HG02981 (cell line): ENCODE data around the gene FAM50A.

Experiments used
- ATAC-seq: cut with Tn5 transposase; IDR thresholded peaks from one replicate; pipeline ENCODE4 v1.9.1; 2021; ENCODE audit warnings: mild to moderate bottlenecking, moderate library complexity; ENCODE audit not compliant: unreplicated experiment

Gene FAM50A

DNA sequence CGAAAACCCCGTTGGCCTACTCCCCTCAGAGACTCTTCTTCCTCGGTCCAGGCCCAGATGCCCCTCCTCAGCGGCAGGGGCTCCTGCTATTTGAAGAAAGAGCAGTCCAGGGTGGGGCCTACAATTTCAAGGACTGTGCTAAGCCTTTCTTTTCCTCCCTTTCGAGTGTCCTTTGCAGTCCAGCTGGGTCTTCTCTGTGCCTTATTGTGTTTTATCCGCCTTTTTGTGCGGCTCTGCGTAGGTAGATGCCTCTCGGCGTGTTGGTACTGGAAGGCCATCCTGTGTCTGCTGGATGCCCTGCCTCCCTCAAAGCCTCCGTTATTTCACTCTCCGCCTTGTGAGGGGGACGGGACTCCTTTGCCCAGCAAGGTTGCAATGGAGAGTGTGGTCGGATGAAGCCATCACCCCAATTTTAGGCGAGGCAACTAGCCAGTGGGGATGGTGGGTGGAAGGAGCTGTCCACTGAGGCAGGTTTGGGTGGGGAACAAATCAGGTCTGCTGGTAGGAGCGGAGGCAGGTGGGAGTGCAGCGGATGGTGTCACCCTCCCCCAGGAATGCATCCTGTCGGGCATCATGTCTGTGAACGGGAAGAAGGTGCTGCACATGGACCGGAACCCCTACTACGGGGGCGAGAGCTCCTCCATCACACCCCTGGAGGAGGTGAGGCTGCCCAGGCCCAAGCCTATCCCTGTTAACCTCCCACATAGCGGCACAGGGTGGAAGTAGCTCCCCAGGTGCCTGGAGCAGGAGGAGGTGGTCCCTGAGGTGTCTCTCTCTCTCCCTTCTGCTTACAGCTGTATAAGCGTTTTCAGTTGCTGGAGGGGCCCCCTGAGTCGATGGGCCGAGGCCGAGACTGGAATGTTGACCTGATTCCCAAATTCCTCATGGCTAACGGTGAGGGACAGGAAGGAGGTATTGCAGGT, 5.7 kb upstream of the FAM50A start:
- ATAC-seq = no peak

DNA sequence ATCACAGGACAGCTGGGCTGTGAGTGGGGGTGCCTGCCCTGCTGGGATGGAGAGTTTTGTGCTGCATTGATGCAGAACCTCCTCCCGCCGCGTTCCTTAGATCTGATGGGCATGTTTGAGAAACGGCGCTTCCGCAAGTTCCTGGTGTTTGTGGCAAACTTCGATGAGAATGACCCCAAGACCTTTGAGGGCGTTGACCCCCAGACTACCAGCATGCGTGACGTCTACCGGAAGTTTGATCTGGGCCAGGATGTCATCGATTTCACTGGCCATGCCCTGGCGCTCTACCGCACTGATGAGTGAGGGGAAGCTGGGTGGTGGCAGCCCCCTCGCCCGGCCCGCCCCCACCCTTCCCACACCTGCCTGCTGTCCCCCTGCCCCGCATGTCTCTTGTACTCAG, 4.1 kb upstream of the FAM50A start:
- no peak for ATAC-seq

DNA sequence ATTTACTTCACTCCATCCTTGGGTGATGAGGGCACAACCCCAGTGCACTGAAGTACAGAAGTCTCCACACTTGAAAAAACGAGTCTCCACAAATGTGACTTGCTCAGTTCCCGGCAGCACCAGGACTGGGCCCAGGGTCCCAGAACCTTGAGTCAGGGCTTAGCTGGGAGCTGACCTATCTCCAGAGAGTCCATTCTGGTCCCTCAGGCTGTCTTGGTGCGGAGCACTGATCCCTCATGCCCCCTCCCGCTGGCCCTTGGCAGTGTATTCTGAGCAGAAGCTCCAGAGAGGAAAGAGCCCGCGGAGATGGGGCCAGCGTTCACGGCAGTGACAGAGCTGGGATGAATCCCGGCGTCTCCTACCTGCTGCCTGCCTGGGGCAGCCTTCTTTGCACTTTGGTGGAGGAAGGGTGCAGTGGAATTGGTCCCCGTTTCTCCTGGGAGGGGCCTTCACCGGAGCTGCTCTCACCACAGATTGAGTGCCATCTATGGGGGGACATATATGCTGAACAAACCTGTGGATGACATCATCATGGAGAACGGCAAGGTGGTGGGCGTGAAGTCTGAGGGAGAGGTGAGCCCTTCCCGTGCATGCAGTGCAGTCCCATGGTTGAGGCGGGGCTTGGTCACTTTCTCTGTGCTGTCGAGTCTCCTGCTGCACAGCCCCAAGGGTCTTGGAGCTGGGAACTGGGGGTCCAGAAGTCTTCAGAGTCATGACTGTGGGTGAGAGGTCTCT, 3.2 kb upstream of the FAM50A start:
- ATAC-seq = no peak

DNA sequence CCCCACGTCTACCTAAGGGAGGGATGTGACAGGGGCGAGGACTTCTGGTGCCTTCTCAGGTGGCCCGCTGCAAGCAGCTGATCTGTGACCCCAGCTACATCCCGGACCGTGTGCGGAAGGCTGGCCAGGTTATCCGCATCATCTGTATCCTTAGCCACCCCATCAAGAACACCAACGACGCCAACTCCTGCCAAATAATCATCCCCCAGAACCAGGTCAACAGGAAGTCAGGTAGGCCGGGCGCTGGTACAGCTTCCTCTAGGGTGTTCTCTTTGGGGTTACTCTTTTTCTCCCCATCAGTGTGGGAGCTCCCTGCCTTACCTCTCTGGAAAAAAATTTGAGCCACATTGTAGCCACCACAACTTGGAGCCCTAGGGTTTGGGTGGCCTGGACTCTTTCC, 2.4 kb upstream of the FAM50A start:
- ATAC-seq = no peak

DNA sequence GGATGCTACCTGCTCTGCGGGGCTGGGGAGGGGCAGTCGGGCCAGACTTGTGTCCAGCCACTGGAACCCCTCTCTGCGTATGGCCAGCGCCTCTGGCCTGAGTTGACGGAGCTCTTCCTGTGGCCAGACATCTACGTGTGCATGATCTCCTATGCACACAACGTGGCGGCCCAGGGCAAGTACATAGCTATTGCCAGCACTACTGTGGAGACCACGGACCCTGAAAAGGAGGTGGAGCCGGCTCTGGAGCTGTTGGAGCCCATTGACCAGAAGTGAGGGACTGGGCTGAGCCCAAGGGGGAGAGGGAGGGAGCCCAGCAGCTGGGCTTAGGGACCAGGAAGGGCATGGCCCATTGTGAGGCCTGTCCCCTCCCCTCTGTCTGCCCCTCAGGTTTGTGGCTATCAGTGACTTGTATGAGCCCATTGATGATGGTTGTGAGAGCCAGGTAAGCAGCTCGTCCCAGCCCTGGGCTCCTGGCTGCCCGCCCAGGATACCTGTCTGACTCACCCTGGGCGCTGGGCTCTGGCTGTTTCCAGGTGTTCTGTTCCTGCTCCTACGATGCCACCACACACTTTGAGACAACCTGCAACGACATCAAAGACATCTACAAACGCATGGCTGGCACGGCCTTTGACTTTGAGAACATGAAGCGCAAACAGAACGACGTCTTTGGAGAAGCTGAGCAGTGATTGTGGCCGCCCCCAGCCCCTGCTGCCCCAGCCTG, 1.8 kb upstream of the FAM50A start:
- ATAC-seq = no peak

DNA sequence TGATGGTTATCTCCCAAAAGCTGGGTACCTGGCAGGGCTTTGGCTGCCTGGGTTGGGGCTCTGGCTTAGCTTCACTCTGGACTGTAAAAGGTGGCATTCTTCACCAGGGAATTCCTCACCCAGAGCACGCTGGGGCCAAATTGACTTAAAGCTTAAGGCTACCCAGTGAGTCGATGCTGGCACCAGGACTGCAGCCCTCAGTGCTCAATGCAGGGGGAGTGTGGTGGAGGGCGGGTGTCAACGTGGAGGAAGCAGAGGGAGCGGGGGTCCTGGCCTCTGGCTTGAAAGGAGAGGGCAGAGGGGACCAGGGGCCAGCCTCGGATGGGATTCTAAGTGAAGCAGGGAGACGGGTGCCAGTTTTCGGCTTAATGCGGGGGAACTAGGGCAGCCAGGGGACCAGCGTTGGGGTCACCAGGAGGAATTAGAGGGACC, 446 bp upstream of the FAM50A start:
- no peak for ATAC-seq

DNA sequence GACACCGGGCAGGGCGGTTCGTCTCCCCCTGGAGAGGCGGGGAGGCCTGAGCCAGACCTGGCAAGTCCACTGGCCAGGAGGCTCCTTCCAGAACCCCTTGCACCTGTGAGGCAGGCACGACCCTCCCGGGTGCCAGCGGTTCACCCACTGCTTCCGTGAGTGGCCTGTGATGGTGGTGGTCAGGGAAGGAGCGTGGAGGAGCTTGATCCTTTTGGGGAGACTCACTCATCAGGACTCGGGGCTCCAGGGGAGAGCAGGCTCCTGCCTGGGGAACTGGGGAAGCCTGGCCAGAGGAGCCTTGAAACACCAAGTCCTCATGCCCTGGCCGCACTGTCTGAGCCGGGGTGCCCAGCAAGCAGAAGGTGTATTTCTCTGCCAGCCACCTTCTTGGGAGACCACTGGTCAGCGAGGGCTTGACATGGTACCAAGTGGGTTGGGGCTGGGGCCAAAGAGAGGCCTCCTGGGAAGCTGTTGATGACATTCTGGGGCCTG, 860 bp downstream of the FAM50A start:
- no peak for ATAC-seq

DNA sequence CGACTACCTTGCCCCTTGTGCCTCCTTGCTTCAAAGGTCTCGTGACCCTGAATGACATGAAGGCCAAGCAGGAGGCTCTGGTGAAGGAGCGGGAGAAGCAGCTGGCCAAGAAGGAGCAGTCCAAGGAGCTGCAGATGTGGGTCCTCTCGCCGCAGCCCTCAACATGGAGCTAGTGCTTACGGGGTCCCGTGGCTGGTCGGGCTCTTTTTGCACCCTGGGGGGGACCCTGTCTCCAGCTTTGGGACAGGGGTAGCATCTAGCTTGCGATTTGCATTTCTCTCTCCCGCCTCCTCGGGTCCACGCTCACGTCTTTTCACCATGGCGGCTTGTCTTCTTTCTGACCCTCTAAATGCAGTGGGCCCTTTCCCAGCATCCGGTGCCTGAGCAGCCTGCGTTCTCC, 1.8 kb downstream of the FAM50A start:
- ATAC-seq = no peak

DNA sequence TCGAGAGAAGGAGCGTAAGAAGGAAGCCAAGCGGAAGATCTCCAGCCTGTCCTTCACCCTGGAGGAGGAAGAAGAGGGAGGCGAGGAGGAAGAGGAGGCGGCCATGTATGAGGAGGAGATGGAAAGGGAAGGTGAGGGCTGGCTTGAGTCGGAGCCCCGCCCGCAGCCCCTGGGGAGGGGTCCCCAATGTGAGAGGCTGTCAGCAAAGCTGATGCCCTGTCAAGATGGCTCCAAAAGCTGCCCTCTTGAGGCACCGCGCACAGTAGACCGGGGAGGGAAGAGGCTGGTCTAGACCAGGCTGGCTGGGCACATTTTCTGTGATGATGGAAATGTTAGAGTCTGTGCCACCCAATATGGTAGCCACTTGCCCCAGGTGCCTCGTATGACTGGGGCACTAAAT, 2.5 kb downstream of the FAM50A start:
- no peak for ATAC-seq

DNA sequence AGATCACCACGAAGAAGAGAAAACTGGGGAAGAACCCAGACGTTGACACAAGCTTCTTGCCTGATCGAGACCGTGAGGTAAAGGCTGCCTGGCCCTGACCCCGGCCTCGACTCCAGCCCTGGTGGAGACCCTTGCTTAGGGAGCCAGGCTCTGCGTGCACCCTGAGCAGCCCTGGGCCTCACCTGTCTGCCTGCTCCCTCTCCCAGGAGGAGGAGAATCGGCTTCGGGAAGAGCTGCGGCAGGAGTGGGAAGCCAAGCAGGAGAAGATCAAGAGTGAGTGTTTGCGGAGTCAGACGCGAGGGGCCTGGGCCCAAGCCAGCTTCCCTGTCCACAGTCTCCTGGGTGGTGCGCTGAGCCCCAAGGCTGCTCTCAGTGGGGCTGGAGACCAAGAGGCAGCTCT, 4.5 kb downstream of the FAM50A start:
- ATAC-seq = no peak

DNA sequence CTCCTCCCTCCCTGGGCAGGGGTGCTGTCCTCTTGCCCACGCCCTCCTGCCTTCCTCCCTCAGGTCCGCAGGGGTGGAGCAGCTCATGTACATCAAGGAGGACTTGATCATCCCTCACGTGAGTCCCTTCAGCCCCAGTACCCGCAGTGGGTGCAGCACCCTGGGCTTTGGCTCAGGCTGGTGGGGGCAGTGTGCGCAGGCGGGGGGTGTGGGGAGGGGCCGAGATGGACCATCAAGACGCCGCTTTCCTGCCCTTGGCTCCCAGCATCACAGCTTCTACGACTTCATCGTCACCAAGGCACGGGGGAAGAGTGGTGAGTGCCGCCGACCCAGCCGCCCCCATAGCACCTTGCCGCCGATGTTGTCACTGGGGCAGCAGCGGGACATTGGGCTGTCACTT, 5.7 kb downstream of the FAM50A start:
- ATAC-seq = no peak

DNA sequence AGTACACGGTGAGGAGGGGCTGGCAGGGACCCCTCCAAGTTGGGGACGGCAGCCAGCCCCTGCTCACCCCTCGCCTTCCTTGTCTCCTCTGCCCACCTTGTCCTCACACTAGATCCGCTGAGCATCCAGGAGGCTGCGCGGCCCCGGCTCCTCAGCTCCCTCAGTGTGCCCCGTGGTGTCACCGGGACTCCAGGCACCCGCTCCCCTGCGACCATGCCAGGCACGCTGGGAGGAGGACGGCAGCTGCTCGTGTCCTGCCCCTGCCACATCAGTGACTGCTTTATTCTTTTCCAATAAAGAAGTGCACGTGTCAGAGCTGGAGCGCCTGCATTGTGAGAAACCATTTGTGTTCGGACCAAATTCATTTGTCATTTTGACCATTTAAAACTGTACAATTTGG, 6.4 kb downstream of the FAM50A start:
- ATAC-seq = no peak

DNA sequence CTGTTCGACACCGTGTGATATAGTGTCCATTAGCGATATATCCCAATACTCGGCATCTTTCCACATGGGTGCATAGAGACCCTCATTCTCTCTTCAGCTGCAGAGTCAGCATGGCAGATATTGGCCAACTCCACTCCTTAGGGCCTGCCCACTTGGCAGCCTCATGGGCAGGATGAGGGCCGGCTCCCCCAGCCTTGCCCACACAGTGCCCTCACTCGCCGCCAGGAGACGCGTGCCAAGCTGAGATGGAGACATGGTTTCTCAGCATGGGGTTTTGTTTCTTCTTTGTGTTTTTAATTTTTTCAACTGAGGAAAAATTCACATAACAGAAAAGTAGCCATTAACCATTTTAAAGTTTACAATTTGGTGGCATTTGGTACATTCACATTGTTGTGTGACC, 8.9 kb downstream of the FAM50A start:
- no peak for ATAC-seq

DNA sequence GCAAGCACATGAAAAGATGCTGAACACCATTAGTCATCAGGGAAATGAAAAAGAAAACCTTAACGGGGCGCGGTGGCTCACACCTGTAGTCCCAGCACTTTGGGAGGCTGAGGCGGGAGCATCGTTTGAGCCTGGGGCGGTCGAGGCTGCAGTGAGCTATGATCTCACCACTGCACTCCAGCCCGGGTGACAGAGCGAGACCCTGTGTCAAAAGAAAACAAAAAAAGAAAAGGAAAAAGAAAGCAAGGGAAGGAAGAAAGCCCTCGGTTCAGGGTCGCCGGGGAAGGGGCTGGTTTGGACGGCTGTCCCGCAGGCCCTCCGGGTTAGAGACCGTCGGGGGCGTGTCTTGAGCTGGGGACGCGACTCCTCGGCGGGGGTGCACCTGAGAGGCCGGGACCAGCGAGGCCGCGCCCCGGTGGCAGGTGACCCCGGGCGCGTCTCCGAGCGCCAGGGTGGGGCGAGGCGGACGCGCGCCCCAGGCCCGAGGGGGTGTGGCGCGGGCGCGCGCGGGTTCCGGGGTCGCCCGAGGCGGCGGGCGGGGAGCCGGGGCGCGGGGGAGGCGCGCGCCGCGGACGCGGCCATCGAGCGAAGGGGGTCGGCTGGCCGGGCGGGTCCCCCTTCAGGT, 13.7 kb downstream of the FAM50A start:
- ATAC-seq = peak; percentile 54

DNA sequence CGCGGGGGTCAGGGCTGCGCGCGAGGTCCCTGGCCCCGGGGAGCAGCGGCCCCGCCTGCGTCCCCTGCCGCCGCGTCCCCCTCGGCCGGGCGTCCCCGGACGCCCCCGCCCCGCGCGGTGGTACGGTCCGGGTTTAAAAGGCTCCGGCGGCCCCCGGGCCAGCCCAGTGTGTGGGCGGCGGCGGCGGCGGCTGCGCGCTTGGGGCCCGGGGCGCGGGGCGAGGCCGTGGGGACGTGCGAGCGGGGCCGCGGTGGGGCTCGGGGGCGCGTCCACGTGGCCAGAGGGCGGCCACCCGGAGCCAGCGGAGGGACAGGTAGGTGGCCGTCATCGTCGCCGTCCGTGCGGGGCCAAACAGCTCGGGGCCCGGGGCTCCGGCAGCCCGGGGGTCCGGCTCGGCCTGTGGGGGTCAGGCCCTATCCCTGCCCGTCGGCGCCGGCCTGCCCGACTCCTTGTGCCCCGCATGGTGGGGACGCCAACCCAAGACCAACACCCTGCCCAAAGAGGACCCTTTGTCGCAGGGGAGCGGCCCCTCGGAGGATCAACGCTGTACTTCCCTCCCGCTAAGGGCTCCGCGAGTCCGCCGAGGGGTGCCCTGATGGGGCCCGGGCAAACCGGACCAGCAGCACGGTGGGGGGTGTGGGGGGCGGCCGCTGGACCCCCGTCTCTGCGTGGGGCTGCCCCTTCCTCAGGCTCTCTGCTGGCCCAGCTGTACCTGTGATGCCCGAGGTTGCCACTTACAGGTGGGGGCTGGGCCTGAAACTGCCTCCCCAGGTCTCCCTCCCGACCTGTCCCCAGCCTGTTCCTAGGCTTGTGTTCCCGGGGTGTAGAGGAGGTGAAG, 14.4 kb downstream of the FAM50A start, which contains the start of gene PLXNA3:
Gene PLXNA3 (plus strand): TSS at position 166 of the 838 bp plus-strand sequence. CDS start 1,903 bp downstream, outside the sequence.
- ATAC-seq = peak; percentile 56

DNA sequence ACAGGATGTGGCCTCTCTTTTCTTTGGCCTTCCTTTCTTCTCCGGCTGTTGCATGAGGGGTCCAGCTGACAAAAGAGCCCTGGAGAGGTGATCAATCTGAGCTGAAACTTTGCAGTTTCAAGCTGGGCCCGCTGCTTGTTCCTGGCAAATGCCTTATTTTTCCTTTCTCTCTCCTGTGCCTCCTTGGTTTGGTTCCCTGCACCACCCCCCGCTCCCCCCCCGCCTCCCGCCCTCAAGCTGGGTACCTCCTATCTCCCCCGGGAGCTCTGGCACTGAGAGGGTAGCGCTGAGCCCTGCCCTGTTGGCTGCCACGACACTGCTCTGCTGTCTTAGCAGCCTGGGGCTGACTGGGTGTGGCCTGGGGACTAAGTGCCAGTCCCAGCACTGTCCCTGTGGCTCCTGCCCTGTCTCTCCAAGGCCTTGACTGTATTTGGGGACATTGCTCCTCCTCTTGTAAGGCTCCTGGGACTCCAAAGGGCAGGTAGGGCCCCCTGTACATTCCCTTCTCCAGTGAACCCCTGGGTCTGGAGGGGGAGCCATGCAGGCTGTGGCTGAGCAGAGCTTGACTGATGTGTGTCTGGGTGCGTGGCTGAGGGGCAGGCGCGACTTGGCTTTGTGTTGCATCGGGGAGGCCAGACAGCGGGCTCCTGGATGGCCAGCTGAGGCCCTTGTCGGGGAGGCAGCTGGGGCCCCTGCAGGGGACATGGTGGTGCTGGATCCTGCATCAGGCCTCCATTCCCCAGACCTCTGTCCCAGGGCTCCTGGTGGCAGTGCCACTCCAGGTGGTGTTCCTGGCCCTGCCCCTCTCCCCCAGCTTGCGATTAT, 15.2 kb downstream of the FAM50A start:
- no peak for ATAC-seq

DNA sequence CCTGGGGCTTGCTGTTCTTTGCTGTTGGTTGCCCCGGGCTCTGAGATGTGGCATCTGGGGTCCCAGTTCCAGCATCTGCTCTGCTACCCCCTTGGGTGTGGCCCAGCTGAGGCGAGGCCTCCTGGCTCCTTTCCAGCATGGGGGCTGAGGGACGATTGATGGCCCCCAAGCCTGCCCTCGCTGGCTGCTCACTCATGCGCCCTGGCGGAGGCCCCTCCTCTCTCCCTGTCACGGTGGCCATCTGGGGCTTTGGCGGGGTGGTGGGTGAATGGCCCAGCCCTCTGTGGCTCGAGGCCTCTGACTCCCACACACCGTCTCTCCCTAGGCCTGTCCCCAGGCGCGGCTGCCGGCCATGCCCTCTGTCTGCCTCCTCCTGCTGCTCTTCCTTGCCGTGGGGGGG, 15.9 kb downstream of the FAM50A start:
- ATAC-seq = no peak

DNA sequence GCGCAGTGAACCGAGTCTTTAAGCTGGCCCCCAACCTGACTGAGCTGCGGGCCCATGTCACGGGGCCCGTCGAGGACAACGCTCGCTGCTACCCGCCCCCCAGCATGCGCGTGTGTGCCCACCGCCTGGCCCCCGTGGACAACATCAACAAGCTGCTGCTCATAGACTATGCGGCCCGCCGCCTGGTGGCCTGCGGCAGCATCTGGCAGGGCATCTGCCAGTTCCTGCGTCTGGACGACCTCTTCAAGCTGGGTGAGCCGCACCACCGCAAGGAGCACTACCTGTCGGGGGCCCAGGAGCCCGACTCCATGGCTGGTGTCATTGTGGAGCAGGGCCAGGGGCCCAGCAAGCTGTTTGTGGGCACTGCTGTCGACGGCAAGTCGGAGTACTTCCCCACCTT, 16.4 kb downstream of the FAM50A start:
- ATAC-seq = no peak

DNA sequence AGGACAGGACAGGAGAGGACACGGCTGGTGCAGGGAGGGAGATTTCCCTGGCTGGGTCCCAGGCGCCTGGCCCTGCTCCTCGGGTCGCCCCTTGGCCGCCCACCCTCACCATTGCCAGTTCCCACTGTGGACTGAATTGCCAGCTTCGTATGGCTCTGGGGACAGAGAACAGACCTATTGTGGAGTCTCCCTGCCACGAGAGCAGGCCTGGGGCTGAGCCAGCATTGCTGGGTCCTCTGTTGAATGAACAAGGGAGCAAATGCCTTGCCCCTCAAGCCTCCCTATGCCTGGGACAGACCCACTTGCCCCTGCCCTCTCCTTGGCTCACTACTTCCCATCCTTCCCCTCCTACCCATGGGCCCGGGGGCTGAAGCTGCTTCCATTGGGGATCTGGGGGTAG, 18.5 kb downstream of the FAM50A start:
- ATAC-seq = no peak
